Stimulated activated memory B cell treated with anti-CD40 and anti-IgM and Interleukin-4, amounts not matched to agents 10 μg/mL and 1 μg/mL and 100 μg/mL, for 72 hours (primary cell): ENCODE data around the gene RARB.

ENCODE experiments used
- ATAC-seq: fragments of 150-1000 bp; cut with Tn5 transposase; 2 replicates; pipeline ENCODE4 v1.10.0; 2021
- H3K27ac Mint-ChIP-seq: one replicate; pipeline ENCODE4 v1.8.0; 2022; ENCODE audit warnings: mild to moderate bottlenecking, mixed read lengths
- H3K27me3 Mint-ChIP-seq: one replicate; pipeline ENCODE4 v1.8.0; 2022; ENCODE audit warnings: mixed read lengths
- H3K36me3 Mint-ChIP-seq: one replicate; pipeline ENCODE4 v1.8.0; 2022; ENCODE audit warnings: mixed read lengths
- H3K4me1 Mint-ChIP-seq: one replicate; pipeline ENCODE4 v1.8.0; 2022; ENCODE audit warnings: mixed read lengths
- H3K4me3 Mint-ChIP-seq: one replicate; pipeline ENCODE4 v1.8.0; 2022; ENCODE audit warnings: mild to moderate bottlenecking, moderate library complexity, mixed read lengths
- H3K9me3 Mint-ChIP-seq: one replicate; pipeline ENCODE4 v1.8.0; 2022; ENCODE audit warnings: mixed read lengths

The RARB gene

DNA sequence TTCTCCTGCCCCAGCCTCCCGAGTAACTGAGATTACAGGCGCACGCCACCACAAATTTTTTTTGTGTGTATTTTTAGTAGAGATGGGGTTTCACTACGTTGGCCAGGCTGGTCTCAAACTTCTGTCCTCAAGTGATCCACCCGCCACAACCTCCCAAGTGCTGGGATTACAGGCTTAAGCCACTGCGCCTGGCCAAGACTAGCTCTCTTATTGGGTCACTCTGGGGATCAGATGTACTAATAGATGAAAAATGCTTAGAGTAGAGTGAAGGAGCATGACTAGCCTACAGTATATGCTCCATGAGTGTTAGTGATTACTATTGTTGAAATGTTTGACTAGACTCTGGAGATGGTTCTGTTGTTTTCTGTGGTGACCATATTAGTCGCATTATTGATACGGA, 21.8 kb downstream of the RARB start:
- Mint-ChIP-seq H3K36me3 (no peaks in the 10 kb centered on the region), H3K9me3 (no peaks in the 10 kb centered on the region), H3K27ac (no peak overlapping the region), H3K4me1 (no peaks in the 10 kb centered on the region), H3K4me3 (no peak overlapping the region), H3K27me3 (no peaks in the 10 kb centered on the region)
- no peak for ATAC-seq

DNA sequence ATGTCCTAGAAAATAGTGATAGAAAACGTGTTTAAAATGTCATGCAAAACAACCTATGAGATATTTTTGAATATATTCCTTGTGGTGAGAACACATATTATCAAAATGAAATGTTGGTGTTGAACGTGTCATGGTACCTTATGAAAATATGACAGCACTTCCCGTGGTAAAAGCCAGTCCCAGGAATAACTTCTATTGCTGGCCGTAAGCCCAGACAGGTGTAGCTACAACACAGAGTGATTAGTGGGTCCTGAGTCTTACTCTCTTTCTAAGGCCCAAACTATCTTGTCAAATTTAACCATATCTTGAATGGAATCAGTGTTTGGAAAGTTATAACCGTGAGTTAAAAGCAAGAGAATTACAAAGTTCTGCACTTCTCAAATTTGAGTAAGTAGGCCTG, 24.1 kb downstream of the RARB start:
- Mint-ChIP-seq H3K27ac (no peak overlapping the region), H3K4me1 (no peaks in the 10 kb centered on the region), H3K27me3 (no peaks in the 10 kb centered on the region), H3K4me3 (no peak overlapping the region), H3K9me3 (no peaks in the 10 kb centered on the region), H3K36me3 (no peaks in the 10 kb centered on the region)
- ATAC-seq = no peak

DNA sequence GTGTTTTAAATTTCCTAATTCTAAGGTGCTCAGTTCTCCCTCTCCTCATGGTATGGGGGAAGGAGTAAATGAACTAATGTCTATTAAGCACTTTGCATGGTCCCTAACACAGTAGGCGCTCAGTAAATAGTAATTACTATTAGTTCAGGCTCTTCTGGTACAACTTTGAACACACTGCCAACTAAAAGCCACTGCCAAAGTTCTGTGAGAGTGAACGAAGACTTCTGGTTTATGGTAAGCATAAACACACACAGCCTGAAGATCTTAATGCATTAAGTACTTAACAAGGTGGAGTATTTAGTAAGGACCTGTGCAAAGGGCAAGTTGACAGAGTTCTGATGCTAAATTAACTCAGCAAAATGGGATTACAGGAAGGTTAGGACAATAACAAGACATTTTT, 24.7 kb downstream of the RARB start:
- Mint-ChIP-seq H3K4me1 (no peaks in the 10 kb centered on the region), H3K27ac (no peak overlapping the region), H3K27me3 (no peaks in the 10 kb centered on the region), H3K36me3 (no peaks in the 10 kb centered on the region), H3K4me3 (no peak overlapping the region), H3K9me3 (no peaks in the 10 kb centered on the region)
- no peak for ATAC-seq

DNA sequence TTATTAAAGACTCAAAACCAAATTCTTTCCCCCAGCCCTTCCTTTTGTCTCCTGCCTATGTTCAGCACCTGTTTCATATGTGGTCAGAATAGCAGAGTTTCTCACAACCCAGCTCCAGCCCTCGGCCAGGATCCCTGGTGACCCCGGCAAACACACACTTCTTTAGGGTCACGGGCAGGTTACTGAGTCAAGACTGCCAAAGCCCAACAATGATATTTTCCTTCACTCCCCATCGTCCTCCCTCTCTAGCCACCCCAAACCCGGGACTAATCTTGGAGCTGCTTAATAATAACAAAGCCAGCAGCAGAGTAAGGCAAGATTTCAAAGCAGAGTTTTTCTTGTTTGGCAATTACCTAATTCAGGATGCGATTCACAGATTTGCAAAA, 25.5 kb downstream of the RARB start:
- H3K27ac Mint-ChIP-seq = no peak overlapping the region
- H3K9me3 Mint-ChIP-seq = no peaks in the 10 kb centered on the region

DNA sequence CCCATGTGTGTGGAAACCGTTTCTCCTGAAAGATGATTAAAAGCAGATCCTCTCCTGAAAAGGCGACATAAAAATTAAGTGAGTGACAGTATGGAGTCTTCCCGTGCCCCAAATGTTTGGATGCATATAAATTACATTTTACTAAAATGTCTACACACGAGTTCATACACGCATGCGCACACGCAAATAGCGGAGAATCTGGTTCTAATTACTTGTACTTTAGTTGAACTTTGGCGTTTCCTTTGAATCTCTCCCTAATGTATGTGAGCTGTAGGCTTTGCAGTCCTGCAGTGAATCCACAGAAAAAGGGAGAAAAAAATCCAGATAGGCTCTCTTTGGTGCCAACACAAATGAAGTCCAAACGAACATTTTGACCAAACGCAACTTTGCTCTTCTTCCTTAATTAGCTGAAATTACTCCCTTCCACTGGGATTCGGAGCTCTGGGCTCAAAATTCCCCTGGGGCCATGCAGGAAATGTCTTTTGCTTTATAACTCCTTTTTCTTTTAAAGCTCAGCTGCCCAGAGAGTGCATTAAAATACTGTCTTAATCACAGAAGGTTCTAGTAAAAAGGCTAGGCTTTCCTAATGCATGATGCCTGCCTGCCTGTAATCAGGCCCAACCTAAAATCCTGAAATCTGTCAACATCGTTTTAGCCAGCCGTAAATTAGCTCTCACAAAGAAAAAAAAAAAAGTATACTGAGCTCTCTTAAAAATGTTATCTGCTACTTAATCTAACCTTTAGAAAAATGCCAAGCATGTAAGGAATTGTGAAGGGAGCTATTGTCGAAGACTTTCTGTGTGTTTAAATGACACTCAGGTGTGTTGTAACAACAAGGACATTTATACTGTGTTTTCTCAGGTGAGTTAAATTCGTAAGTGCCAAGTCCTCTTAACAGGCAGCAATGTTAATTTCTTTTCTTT, 26.2 kb downstream of the RARB start:
- Mint-ChIP-seq H3K27me3 (no peaks in the 10 kb centered on the region), H3K4me3 (no peak overlapping the region), H3K27ac (no peak overlapping the region), H3K4me1 (no peaks in the 10 kb centered on the region), H3K9me3 (no peaks in the 10 kb centered on the region), H3K36me3 (no peaks in the 10 kb centered on the region)
- no peak for ATAC-seq

More for the DNA sequence above, 25.5 kb downstream of the RARB start:
- H3K36me3 Mint-ChIP-seq = no peaks in the 10 kb centered on the region
- no peaks in the 10 kb centered on the region for H3K27me3 Mint-ChIP-seq
- no peak overlapping the region for H3K4me3 Mint-ChIP-seq
- no peaks in the 10 kb centered on the region for H3K4me1 Mint-ChIP-seq
- no peak for ATAC-seq

DNA sequence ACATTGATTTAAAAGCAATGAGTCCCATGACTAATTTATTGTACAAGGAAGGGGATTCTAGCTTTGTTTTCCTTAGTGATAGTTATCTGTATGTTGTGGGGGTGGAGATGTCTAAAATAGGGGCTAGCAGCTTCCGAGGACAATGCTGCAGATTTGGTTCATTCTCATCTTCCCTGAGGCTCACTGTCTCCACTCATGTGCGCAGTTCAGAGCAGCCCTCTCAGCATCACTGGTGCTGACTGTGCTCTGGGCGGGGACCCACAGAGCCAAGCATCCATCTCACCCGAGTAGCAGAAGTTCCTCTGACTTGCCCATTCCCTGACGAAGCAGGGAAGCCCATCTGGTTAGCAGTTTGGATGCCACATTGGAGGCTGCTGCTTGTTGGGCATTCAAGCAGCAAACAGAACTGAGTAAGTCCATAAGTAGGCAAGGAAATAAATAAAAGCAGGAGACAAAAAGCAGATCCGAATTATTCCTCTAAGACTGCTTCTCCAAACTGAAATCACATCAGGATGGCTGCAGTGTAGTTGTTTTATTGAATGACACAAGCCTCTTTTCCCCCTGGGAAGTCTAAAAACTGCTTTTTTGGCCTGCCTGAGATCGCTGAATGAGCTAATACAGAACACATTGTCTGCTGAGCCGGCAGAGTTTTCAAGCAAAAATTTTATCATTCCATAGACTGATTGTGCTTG, 27.5 kb downstream of the RARB start:
- ATAC-seq = no peak
- H3K4me3 Mint-ChIP-seq = no peak overlapping the region
- no peaks in the 10 kb centered on the region for H3K9me3 Mint-ChIP-seq
- H3K36me3 Mint-ChIP-seq = no peaks in the 10 kb centered on the region
- H3K4me1 Mint-ChIP-seq = no peaks in the 10 kb centered on the region
- H3K27ac Mint-ChIP-seq = no peak overlapping the region
- H3K27me3 Mint-ChIP-seq = no peaks in the 10 kb centered on the region

DNA sequence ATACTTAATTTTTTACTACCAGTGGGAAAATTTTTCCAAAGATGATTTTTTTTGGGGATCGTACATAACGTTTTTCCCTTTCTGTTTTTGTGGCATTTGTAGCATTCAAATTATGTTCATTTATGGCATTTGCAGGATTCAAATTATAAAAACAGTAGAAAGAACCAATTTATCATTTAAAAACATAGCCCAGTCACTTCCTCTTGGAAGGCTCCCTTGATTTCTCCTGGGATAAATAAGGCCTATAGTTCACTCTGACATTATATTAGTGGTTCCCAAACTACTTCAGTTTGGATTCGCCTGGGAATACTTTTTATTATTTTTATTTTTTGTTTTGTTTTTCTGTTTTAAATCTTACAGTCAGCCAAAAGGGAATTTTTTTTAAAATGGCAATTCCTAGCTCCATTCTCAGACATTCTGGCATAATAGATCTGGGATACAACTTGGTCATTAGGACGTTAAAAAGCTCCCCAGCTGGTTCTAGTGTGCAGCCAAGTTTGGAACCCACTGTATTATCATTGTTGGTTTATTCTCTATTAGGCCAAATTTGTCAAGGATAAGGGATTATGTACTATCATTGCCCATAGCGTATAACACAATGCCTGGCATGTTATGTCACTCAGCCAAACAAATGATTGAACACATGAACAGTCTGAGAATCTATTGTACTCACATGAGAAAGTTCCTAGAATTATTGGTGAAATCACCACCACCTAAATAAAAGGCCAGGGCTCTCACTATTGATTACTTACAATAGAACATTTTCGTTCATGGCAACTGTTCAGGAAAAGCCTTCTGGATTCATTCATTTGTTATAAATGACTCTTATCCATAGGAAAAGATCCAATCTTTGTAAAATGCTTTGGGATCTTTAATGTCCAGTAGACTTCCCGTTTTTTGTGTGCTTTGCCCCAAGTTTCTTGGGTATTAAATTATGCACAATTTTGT, 28.9 kb downstream of the RARB start:
- no peak overlapping the region for H3K27ac Mint-ChIP-seq
- ATAC-seq = no peak
- no peak overlapping the region for H3K4me3 Mint-ChIP-seq
- H3K36me3 Mint-ChIP-seq = no peaks in the 10 kb centered on the region
- no peaks in the 10 kb centered on the region for H3K9me3 Mint-ChIP-seq
- H3K27me3 Mint-ChIP-seq = no peaks in the 10 kb centered on the region
- H3K4me1 Mint-ChIP-seq = no peaks in the 10 kb centered on the region

DNA sequence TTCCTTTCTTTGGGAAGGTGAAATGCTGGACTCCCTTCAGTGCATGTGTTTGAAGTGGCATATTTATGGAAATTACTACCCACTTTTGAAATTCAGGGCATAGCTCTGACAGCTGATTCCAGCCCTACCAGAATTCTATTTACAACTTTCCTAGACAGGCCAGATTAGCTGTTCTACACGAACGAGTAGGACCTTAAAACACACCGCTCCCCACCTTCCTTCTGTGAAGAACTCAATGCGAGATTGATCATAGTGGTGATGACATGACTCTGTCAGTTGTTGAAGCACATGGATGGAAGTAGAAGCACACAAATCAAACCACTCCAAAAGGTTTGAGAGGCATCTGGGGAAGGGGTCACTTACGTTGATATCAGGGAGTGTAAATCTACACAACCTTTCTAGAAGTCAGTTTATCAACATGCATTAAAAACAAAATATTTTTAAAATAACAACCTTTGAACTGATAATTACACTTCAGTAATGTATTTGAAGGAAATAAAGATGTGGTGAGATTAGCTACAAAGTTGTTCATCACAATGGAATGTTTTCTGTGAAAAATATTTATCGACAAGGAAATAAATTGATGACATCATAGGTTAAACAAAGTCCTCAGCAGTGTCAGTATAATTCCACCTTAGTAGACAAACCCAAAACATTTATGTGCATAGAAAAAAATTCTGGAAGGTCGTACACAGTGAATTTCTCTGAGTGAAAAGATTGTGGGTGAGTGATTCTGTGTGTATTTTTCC, 29.8 kb downstream of the RARB start:
- Mint-ChIP-seq H3K9me3 (no peaks in the 10 kb centered on the region), H3K4me3 (no peak overlapping the region), H3K27me3 (no peaks in the 10 kb centered on the region), H3K4me1 (no peaks in the 10 kb centered on the region), H3K27ac (no peak overlapping the region), H3K36me3 (no peaks in the 10 kb centered on the region)
- ATAC-seq = no peak

DNA sequence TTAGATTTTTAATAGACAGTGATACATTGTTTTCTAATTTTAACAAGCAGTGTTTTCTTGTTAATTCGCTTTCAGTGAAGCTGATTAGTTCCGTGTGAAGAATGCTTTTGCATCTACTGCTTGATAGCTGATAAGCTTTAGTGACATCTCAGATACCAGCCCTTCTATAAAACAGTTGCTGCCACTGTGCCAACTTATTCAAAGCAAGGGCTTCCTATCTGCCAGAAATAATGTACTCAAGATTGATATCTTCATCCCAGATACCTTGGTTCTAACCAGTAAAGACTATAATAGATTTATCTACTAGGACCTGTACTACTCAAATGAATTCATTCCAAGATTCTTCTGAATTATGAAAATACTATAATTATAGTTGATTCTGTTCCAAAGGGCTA, 30.4 kb downstream of the RARB start:
- Mint-ChIP-seq H3K27me3 (no peaks in the 10 kb centered on the region), H3K4me3 (no peak overlapping the region), H3K9me3 (no peaks in the 10 kb centered on the region), H3K4me1 (no peaks in the 10 kb centered on the region), H3K36me3 (no peaks in the 10 kb centered on the region), H3K27ac (no peak overlapping the region)
- no peak for ATAC-seq

DNA sequence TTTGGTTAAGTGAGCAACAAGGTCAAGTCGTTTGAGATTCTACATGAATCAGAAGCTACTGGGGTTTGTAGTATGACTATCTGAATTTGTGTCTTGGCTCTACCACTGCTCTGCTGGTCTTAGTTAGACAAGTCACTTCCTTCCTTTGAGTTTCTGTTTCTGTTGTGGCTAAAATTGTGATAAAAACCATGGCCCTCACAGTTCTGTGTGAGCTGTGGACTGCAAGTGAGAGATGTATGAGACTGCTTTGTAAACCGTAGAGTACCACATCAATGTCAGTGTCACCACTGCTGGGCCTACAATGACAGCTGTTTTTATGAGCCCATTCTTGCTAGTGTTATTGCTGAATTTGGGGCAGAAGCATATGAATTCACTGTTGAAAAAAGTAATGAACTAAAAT, 32.7 kb downstream of the RARB start:
- Mint-ChIP-seq H3K9me3 (no peaks in the 10 kb centered on the region), H3K36me3 (no peaks in the 10 kb centered on the region), H3K4me3 (no peak overlapping the region), H3K27me3 (no peaks in the 10 kb centered on the region), H3K4me1 (no peaks in the 10 kb centered on the region), H3K27ac (no peak overlapping the region)
- ATAC-seq = no peak

DNA sequence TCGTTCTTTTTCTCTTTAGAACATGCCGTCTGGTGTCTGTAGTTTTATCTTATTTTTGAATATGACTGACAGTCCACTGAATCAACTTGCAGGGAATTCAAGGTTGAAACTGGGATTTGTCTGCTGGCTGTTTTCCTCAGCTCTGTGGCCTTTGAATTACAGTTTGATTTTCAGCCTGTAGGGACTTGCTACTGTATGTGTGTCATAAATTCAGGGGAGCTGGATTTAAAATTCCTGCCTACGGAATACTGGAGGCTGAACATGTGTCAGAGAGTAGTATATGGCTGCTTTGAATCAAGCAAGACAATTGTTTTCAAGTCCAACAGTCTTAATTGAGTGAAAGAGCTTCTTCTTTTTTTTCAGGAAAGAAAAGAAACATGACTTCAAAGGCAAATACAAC, 33.9 kb downstream of the RARB start:
- H3K4me3 Mint-ChIP-seq = no peak overlapping the region
- no peaks in the 10 kb centered on the region for H3K27me3 Mint-ChIP-seq
- no peaks in the 10 kb centered on the region for H3K36me3 Mint-ChIP-seq
- no peak overlapping the region for H3K27ac Mint-ChIP-seq
- no peak for ATAC-seq
- no peaks in the 10 kb centered on the region for H3K9me3 Mint-ChIP-seq
- no peaks in the 10 kb centered on the region for H3K4me1 Mint-ChIP-seq

DNA sequence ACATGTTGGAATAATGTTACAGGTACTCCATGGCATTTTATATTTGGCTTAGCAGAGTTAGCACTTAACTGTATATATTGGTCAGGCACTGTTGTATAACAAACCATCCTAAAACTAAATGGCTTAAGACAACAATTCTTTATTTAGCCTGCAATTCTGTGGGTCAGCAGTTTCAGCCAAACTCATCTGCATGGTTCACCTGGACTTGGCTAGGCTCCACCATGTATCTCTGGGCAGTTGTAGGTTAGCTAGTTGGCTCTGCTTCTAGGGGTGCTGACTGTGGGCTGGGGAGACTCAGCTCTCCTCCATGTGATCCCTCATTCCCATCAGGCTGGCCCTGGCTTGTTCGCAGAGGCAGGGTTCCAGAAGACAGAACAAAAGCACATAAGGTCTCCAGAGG, 34.4 kb downstream of the RARB start:
- H3K4me3 Mint-ChIP-seq = no peak overlapping the region
- no peak for ATAC-seq
- no peaks in the 10 kb centered on the region for H3K9me3 Mint-ChIP-seq
- no peaks in the 10 kb centered on the region for H3K36me3 Mint-ChIP-seq
- no peak overlapping the region for H3K27ac Mint-ChIP-seq
- H3K4me1 Mint-ChIP-seq = no peaks in the 10 kb centered on the region
- H3K27me3 Mint-ChIP-seq = no peaks in the 10 kb centered on the region

DNA sequence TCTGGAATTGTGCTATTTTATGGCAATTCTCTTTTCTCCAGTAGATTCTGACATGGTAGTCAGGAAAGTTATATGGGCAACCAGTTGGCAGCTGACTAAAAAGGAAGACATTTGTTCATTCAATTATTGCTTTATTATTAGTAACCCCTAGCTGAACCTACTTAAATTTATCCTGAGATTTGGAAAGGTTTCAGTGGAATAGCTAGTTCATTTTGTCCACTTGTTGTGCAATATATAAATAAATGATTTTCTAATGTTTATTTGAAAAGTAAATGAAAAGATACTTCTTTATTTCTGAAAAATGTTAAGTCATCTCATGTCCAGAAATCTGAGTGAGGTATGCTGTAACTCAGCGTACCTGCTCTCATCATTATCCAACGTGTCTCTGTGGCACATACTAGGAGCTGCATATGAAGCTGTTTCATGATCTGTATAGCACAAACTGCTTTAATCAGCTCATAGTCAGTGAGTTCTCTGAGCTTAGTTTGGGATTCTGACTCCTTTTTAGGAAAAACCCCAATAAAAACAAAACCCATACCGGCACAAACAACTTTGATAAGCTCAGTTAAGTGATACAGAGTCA, 35.9 kb downstream of the RARB start:
- ATAC-seq = no peak
- Mint-ChIP-seq H3K4me3 (no peak overlapping the region), H3K27ac (no peak overlapping the region)

DNA sequence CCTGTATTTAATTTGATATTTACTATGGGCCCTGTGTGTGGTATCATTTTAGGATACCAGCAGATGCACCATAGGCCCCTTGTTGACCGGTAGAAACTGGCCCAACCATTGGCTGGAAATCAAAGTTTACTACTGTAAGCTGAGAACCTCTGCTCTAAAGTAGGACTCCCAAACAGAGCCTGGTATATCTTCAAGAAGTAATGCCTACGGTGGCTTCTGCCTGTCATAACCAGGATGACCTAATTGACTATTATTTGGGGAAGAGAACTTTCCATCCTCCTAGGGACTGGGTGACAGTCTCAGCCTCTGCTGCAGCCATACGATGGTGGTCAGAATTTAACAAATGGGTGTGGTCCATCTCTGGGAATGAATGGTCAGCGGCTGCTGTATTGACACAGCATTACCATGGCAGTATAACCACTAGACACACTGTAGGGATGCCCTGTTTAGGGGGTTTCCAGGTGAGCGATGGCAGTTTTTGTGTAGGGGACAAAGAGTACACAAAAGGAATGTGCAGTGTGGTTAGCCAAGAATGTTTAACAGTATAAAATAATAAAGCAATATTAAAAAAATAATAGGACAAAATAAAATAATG, 37.3 kb downstream of the RARB start:
- no peaks in the 10 kb centered on the region for H3K36me3 Mint-ChIP-seq
- H3K27me3 Mint-ChIP-seq = no peaks in the 10 kb centered on the region
- ATAC-seq = no peak
- no peak overlapping the region for H3K4me3 Mint-ChIP-seq
- H3K27ac Mint-ChIP-seq = no peak overlapping the region
- H3K9me3 Mint-ChIP-seq = no peaks in the 10 kb centered on the region
- no peaks in the 10 kb centered on the region for H3K4me1 Mint-ChIP-seq

More for the DNA sequence above, 35.9 kb downstream of the RARB start:
- Mint-ChIP-seq H3K4me1 (no peaks in the 10 kb centered on the region), H3K36me3 (no peaks in the 10 kb centered on the region), H3K27me3 (no peaks in the 10 kb centered on the region), H3K9me3 (no peaks in the 10 kb centered on the region)
